HG02970 (cell line): ENCODE results near the gene MCOLN1.
"Not testable (repeated sequence)": the region's sequence is repeated elsewhere in the genome, so short reads cannot be mapped to it uniquely, and the experiment has no call there.

ENCODE experiments used
- ATAC-seq: cut with Tn5 transposase; IDR thresholded peaks from one replicate; pipeline ENCODE4 v1.9.1; 2021; ENCODE audit warnings: mild to moderate bottlenecking, moderate library complexity, moderate number of reproducible peaks; ENCODE audit not compliant: unreplicated experiment, low FRiP score

The MCOLN1 gene

DNA sequence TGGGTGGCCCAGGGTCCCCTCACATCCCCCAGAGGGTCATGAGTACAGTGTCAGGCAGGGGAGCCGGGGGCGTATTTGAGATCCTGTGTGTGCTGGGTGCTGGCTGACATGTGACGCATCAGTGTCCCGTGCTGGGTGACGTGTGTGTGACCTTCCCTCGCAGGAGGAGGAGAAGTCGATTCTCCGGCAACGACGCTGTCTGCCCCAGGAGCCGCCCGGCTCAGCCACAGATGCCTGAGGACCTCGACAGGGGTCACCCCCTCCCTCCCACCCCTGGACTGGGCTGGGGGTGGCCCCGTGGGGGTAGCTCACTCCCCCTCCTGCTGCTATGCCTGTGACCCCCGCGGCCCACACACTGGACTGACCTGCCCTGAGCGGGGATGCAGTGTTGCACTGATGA, 38.9 kb downstream of the MCOLN1 start:
- ATAC-seq, result no peak

DNA sequence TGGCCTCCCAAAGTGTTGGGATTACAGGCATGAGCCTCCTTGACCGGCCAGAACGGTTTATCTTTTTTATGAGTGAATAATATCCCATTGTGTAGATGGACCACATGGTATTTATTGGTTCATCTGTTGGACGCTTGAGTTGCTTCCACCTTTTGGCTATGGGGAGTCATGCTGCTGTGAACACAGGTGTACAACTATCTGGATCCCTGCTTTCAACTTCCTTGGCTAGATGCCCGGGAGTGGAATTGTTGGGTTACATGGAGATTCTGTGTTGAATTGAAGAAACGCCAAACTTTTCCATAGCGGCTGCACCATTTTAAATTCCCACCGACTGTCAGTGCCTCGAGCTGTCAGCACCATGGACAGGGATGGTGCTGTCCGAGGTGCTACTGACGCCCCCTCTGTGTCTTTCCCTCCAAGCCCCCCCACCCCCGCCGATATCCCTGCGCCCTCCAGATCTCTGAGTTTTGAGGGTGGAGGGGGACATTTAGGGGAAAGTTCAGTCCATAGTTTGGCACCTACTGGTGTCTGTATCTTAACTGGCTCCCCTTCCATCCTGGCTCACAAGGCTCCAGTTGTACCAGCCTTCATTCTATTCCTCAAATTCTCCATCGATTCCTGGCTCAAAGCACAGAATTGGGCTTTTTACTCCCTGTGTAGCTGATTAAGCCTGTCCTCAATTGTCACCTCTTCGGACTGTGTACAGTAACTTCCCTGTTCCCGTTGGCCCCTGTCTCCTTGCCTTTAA, 40.4 kb downstream of the MCOLN1 start:
- ATAC-seq, result no peak

DNA sequence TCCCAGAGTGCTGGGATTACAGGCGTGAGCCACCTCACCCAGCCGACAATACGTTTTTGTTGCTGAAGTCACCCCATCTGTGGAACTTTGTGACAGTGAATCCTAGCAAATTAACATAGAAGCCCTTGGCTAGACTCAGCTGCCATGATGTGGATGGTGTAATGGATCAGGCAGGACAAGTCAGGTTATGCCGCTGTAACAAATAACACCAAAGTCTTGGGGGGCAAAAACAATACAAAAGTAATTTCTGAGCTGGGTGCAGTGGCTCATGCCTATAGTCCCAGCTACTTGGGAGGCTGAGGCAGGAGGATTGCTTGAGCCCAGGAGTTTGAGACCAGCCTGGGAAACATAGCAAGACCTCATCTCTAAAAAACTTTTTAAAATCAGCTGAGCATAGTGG, 42.4 kb downstream of the MCOLN1 start:
- no peak for ATAC-seq

DNA sequence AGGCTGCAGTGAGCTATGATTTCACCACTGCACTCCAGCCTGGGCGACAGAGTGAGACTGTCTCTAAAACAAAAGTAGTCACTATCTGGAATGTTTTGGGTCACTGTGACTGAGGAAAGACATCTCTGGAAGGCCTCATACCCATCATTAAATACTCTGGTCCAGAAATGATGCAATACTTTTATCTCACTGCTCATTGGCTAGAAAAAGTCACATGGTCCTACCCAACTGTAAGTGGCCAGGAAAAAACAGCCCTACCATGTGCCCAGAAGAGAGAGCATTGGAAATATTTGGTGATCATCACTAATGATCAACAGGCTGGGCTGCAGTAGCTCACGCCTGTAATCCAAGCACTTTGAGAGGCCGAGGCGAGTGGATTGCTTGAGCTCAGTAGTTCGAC, 42.9 kb downstream of the MCOLN1 start:
- no peak for ATAC-seq

DNA sequence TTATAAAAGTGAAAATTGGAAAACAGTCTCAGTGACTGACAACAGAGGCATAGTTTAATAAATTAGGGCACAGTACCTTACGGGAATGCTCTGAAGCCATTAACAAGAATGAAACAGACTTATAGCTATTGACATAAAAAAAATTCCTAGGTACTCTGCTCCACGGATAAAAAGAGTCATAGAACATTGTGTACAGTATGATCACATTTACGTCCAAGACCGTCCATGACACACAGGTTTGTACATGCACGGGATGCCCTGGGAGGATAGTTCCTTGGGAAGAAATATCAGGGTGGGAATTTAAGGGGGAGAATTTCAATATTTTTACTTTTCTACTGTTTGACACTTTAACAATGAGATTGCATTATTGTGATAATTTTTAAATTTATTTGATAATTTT, 48.3 kb downstream of the MCOLN1 start:
- no peak for ATAC-seq

DNA sequence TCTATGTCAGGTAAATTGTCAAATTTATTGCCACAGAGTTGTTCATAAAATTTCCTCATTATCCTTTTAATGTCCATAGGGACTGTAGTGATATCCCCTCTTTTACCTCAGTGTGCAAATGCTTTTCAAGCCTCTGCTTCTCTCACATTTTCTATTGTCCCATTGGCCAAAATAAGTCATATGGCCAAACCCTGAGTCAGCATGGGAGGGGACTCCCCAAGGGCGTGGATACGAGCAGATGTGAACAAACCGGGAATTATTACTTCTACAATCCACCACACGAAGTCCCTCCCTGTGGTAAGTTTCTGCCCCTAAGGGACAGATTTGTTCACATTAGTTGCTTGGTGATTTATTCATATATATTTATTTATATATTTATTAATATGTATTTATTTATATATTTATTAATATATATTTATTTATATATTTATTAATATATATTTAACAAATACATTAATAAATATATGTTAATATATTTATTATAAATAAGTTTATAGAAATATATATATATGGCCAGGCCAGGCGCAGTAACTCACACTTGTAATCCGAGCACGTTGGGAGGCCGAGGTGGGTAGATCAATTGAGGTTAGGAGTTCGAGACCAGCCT, 53.1 kb downstream of the MCOLN1 start:
- ATAC-seq, result no peak

DNA sequence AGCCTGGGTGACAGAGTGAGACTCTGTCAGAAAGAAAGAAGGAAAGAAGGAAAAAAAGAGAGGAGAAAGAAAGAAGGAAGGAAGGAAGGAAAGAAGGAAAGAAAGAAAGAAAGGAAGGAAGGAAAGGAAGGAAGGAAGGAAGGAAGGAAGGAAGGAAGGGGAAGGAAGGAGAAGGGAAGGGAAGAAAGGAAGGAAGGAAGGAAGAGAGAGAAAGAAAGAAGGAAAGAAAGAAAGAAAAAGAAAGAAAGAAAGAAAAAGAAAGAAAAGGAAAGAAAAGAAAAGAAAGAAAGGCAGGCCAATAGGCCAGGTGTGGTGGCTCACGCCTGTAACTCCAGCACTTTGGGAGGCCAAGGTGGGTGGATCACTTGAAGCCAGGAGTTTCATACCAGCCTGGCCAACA, 55.0 kb downstream of the MCOLN1 start:
- not testable (repeated sequence) for ATAC-seq

DNA sequence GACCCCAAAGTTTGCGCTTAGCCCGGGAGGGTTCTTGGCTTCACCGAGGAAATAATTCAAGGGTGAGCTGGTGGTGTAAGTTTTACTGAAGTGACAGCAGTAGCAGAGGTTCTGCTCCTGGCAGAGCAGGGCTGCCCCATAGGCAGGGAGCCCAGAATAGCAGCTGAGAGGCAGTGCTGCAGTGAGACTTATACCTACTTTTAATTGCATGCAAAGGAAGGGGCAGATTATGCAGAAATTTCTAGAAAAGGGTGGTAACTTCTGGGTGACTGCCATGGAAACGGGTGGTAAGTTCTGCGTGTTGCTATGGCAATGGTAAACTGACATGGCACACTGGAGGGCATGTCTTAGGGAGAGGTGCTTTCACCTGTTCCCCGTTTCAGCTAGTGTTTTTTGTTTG, 55.7 kb downstream of the MCOLN1 start:
- no peak for ATAC-seq

DNA sequence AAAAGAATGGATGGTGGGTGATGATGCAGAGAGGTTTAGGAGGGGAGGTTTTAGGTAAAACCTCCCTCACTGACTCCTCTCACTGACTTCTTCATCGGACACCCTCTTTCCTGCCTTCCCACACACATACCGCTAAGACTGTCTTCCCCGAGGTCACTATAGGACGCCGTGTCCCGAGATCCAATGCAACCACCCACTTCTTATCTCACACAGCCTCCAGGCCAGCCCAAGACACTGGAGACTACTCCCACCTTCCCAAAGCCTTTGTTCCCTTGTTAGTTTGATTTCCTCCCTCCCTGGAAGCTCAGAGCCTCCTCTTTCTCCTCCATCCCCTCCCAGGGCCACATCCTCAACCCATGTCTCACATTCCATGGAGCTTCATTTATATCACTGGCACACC, 56.8 kb downstream of the MCOLN1 start:
- ATAC-seq, result no peak

DNA sequence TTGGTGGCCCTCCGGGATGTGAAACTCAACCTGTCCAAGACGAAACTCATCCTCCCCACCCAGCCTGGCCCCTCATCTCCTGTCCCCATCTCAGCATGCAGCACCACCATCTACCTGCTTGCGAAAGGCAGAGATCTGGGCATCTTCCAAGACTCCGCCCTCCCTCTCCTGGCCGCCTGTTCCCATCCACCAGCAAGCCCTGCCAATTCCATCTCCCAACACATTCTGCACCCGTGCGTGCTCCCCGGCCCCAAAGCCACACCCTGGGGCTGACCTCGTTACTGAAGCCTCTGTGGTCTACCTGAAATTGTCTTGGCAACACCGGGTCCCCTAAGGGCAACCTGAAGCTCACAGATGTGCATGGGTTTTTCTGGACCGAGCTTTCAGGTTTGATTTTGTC, 60.0 kb downstream of the MCOLN1 start:
- ATAC-seq, result no peak
